GM21528 (cell line): ENCODE results near the gene SLC12A9.

Source experiments
- ATAC-seq: cut with Tn5 transposase; IDR thresholded peaks from one replicate; pipeline ENCODE4 v1.9.1; 2021; ENCODE audit warnings: mild to moderate bottlenecking, moderate library complexity; ENCODE audit not compliant: unreplicated experiment, low FRiP score

The SLC12A9 gene

DNA sequence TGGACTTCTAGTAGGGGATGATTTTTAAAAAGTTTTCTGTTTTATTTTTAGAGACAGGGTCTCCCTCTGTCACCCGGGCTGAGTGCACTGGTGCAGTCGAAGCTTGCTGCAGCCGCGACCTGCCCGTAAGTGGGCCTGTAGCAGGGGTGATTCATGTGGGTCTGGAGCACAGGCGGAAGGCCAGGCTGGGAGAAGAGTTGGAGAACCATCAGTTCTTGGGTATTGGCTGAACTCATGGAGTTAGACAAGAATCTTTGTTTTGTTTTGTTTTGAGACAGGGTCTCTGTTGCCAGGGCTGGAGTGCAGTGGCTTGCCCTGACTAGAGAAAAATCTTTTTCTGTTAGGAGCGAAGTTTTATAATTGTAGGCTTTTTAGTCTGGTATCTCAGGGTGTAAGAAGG is 28.1 kb downstream of the SLC12A9 start:
- no peak for ATAC-seq

DNA sequence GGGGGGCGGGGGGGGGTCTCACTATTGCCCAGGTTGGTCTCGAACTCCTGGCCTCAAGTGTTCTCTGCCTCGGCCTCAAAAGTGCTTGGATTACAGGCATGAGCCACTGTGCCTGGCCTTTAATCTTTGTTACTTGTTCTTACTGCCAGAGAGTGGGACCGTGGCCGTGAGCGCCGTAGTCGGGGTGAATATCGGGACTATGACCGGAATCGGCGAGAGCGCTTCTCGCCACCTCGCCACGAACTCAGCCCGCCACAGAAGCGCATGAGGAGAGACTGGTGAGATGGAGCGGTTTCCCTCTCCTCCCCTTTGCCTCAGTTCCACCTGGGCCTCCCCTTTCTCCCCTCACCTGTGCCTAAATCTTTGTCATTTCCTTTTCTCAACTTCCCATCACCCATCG is 28.6 kb downstream of the SLC12A9 start:
- ATAC-seq: no peak

DNA sequence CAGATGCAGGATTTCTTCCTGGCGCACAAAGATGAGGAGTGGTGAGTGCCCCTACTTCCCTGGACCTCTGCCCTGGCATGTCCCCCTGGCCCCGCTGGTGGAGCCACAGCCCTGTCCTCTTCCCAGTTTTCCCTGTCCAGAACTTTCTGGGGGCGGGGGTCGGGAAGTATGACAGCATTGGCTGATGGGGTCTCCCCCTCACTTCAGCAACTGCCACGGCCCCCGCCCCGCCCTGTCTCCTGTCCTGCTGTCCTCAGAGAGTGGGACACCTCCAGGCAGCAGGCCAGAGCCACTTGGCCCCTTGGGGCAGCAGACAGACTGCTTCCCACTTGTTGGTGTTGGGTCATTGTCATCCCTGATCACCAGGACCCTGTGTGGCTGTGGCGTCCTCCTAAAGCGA is 29.7 kb downstream of the SLC12A9 start:
- ATAC-seq: no peak

DNA sequence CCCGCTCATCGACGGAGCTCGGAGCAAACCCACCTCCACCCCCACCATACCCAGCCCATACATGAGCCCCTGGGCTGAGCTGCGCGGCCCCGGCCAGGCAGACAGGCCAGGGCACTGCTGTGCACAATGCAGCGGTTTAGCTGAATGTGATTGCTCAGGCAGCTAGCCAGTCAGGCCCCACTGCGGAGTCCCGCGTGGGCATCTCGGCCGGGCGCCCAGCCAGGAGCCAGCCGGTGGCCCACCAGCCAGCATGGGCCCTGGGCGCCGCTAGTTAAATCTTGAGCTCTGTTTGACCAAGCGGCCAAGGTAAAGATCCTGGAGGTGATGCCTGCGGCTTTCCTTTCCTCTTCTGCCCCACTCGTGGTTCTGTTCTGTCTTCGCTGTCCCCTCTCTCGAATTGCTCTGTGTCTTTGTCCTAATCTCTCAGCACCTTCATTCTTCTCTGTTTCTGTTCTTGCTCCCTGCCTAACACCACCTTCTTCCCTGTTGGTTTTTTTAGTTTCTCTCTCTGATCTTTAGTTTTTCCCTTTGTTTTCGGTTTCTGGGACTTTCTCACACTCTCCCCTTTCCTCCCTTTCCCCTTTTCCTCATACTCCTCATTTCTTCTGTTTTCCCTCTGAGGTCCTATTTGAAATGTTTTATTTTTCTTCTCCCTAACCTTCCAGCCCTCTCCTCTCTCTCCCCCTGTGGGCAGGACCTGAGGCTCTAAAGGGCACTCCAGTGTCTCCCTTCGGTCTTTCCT is 30.4 kb downstream of the SLC12A9 start:
- no peak for ATAC-seq

DNA sequence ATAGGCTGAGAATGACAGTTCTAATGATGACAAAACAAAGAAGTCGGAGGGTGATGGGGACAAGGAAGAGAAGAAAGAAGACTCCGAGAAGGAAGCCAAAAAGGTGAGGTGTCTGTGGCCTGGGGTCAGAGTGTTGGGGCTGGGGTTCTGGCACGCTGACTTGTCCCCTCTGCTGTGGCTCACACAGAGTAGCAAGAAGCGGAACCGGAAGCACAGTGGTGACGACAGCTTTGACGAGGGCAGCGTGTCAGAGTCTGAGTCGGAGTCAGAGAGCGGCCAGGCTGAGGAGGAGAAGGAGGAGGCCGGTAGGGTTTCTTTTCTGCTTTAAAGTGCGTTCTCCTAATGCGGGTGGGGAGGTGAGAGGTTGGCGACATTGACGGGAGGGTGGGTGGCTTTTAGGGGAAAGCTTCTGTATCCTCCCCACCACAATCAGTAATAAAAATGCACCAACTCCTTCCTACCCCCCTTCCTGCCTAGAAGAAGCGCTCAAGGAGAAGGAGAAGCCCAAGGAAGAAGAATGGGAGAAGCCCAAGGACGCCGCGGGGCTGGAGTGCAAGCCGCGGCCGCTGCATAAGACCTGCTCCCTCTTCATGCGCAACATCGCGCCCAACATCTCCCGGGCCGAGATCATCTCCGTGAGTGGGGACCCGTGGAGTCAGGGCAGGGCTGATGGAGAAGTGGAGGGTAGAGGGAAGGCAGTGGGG is 32.4 kb downstream of the SLC12A9 start:
- no peak for ATAC-seq

DNA sequence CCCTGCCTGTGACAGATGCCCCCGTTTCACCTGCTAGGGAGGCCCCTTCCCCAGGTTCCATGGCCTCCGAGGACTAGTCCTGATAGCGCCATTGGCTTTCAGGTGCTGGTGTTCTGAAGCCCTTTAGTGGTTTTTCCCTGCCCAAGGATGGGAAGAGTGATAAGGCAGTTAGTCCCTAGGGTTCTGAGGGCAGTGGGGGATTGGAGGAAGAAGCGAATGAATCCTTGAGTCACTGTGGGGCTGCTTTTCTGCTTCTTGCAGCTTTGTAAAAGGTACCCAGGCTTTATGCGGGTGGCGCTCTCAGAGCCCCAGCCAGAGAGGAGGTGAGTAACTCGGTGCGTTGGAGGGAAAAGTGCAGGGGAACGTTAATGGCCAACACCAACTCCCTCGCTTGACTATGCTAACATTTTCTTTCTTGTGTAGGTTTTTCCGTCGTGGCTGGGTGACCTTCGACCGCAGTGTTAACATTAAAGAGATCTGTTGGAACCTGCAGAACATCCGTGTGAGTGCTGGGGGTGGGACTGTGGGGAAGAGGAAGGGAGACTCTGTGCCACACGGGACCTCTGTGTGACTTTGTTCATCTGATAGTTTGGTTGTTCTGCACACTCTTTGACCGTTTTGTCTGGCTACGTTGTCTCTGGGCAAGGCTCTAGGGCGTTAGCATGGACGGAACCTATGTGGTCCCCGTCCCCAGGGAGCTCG is 33.1 kb downstream of the SLC12A9 start:
- no peak for ATAC-seq

DNA sequence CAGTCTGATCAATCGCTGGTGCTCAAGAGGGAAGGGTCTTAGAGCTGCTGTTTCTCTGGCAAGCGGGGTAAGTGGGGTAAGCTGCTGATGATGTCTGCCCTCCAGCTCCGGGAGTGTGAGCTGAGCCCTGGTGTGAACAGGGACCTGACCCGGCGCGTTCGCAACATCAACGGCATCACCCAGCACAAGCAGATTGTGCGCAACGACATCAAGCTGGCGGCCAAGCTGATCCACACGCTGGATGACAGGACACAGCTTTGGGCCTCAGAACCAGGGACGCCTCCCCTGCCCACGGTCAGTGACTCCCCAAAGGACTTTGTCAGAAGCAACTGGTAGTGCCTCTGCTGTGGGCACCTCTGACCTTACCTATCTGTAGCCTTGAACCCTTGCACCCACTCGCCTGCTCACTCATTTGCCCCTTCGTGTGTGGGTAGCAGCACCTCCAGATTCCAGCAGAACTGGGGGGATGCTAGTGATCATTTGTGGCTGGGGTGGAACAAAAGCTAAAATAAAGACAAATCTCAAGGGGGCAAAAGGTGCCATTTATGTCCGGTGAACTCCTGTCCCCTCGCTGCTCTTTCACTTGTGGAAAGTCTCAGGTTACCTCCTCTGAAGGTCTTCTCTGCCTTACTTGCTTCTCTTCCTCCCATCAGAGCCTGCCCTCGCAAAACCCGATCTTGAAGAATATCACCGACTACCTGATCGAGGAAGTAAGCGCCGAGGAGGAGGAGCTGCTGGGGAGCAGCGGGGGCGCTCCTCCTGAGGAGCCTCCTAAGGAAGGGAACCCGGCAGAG is 33.8 kb downstream of the SLC12A9 start:
- ATAC-seq: no peak

DNA sequence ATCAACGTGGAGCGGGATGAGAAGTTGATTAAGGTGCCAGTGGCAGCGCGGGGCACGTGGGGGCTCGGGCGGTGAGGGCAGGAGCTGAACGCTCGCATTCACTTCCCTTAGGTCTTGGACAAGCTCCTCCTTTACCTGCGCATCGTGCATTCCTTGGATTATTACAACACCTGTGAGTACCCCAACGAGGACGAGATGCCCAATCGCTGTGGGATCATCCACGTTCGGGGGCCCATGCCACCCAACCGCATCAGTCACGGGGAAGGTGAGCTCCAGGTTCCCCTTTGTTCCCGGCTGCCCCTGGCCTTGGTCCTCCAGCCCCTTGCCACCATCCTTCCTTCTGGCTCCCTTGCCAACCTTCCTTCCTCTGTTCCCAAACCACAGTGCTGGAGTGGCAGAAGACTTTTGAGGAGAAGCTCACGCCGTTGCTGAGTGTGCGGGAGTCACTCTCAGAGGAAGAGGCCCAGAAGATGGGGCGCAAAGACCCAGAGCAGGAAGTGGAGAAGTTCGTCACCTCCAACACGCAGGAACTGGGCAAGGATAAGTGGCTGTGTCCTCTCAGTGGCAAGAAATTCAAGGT is 34.5 kb downstream of the SLC12A9 start:
- peak; percentile 1 for ATAC-seq

DNA sequence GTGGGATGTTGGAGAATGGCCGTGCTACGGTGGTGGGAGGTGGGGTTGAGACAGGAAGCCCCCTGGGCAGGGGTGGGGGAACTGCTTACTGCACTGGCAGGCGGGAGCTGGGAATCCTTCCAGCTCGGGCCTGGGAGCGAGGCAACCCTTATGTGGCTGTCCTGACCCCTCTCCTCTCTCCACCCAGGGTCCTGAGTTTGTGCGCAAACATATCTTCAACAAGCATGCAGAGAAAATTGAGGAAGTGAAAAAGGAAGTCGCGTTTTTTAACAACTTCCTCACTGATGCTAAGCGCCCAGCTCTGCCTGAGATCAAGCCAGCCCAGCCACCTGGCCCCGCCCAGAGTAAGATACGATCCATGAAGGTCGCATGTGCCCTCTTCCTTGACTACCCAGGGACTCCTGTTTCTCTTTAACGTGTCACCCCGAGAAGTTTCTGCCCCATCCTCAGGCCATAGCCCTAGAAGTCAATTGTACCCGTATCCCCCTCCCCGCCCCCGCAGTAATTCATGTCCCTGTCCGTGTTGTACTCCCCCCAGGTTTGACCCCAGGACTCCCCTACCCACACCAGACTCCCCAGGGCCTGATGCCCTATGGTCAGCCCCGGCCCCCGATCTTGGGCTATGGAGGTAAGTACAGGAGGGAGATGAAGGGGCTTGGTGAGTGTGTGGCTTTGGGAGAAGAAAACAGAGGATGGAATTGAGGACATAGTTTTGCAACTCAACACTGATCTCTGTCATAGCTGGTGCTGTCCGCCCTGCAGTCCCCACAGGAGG is 35.2 kb downstream of the SLC12A9 start:
- peak; percentile 47 for ATAC-seq

DNA sequence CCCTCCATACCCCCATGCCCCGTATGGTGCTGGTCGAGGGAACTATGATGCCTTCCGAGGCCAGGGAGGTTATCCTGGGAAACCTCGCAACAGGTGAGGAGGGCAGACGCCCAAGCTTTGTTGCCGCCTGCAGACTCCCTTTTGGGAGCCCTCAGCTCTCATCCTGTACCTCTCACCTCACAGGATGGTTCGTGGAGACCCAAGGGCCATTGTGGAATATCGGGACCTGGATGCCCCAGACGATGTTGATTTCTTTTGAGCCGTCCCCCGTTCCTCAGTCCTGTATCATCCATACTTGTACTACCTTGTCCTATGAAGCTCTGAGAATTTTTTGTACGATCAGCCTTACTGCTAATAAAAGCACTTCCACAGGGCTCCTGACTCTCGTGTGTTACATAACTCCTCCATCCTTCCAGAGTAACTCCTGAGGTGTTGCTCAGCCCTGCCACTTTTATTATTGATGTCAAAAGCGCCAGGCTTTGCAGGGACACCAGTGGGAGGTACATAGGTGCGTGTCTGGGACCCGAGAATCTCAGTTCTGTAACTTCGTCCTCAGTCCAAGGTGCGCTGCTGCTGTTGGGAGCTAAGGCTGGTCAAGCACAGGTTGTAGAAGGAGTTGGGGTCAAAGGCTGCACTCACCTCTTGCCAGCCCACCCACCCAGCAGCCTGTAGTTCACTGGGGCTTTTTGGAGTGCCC is 35.9 kb downstream of the SLC12A9 start:
- ATAC-seq: no peak

DNA sequence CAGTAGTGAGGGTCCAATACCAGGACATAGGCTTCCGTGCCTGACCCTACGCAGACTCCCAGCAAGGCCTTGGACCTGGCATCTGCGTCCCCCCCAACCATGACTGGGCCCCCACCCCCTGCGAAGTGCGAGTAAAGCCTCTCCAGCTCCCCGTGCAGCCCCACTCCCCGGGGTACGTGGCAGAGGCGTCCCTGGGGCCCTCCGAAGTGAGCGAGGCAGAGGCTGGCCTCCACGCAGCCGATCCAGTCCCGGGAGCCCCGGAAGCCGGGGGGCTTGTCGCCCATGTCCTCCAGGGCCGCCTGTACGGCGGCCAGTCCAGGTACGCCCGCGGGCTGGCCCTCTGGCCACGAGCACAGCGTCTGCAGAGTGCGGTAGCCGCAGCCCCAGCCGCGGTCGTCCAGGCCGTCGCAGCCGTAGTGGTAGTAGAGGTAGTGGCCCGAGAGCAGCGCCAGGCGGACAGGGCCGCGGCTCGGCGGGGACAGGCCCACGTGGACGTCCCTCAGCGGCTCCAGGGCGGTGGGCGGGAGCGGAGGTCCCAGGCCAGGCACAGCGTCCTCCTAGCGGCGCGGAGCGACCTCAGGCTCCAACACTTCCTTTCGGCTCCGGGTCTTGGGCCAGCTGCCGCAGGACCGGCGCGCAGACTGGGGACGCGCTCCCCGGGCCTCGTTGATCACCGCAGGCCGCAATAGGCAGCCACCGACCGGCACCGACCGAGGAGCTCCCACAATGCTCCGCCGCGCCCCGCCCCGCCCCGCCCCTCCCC is 36.7 kb downstream of the SLC12A9 start, which contains the start of gene UFSP1:
Gene UFSP1, minus strand, starts transcription at position 728 of the 763 bp plus-strand sequence. Its CDS starts 444 bp downstream, at position 284.
- peak; percentile 21 for ATAC-seq

DNA sequence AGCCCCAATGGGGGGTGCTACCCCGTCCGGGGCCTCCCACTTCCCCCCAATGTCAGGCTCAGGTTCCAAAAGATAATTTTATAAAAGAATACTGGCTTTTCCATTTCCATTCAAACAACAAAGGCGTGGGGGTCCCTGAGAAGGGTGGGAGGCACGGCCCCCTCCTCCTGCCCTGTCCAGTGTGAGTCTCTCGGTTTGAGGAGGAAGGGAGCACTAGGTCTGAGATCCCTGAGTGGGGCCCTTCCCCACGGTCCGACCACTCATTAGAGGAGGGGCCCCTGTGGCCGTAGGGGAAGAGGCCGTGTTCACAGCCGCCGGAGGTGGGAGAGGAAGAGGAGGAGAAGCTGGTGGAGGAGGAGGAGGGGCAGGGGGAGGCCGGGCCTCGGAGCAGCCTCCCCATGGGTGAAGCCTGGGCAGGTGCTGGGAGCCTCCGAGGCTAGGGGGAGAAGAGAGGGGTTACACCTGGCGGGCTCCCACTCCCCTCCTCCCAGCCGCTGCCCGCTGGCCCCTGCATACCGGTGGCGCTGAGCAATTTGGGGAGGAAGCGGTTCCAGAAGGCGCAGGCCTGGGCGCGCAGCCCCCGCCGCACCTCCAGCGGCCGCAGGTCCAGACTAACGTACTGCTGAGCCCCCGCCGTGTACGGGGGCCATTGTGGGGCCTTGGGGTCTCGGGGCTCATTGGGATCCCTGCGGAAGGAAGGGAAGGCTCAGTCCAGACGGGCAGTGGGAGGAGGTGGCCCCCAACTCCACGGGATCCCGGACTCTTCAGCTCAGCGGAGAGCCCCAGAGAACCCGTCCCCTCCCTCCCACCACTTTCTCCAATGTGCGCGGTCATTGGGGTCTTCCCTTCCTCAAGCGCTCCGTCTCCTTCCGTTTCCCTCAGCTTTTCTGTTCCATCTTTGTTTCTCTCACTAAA is 38.4 kb downstream of the SLC12A9 start:
- no peak for ATAC-seq

DNA sequence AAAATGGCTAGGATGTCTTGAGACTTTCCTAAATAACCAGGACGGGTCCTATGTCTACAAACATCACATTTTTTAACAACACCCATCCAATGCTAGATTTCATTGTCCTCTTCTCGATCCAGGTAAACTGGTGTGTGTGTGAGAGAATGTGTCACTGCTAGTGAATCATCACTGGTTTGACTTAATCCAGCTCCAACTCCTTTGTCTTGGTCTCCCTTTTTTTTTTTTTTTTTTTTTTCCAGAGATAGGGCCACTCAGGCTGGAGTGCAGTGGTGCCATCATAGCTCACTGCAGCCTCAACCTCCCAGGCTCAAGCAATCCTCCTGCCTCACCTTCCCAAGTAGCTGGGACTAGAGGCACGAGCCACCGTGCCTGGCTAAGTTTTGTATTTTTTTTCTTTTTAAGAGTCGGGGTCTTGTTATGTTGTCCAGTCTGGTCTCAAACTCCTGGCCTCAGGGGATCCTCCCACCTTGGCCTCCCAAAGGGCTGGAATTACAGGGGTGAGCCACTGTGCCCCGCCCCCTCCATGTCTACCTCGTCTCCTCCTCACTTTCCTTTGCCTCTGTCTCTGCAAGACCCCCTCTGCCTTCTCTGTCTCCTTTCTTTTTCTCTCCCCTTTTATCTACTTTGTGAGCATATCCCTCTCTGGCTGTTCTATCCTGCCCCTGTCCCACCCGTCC is 39.2 kb downstream of the SLC12A9 start:
- ATAC-seq: no peak

DNA sequence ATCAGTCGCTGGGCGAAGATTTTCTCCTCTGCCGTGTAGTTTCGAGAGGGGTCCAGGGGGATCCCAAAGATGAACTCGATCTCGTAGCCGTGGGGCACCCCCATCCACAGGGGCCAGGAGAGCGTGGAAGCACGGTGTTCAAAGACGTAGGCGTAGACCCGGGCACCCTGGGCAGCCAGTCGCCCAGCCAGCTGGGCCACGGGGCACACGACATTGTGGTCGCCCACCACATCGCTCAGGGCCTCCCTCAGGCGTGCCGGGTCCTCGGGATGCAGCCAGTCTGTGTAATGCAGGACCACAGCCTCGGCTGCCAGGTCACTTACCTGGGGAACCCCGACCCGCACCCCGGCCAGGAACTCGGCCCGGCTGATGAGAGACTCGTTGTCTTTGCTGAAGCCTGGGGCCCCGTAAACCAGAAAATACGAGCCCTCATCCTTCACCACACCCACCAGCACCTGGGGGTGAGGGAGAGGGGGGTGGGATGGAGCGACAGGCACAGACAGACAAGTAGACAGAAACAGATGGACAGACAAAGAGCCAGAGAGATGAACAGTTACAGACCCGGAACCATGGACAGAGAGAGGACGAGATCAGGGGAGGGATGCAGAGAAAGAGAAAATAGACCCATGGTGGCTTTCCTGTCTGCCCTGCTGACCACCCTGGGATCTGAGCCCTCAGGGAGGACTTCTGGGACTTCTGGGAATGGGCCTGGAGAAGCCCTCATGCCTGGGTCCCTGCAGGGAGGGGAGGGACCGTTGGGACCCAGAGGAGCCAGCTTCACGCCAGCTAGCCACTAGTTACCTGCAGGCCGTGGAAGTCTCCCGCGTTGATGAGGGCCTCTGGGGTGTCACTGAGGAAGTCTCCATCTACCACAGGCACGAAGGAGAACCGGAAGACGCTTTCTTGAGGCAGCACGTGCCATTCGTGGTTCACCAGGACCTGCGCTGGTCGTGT is 40.1 kb downstream of the SLC12A9 start:
- no peak for ATAC-seq

DNA sequence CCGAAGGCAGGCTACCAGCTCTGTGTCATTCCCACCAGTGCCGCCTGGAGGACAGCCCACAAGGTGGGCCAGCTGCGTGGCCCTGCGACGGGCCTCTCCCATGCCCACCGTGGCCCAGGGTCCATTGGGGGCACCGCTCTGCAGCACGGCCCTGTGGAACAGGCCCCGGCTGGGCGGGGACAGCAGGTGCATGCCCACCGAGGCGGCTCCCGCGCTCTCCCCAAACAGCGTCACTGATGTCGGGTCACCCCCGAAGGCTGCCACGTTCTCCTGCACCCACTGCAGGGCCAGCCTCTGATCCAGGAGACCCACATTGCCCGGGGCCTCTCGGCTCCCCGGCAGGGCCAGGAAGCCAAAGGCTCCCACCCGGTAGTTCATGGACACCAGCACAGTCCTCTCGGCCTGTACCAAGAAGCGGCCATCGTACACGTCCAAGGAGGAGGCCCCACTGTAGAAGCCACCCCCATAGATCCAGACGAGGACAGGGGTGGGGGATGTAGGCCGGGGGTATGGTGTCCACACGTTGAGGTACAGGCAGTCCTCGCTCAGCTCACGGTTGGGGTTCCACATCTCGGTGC is 40.9 kb downstream of the SLC12A9 start:
- no peak for ATAC-seq
